AG09309 (cell line): ENCODE results near the gene MTA3.

Source experiments
- DNase-seq: peaks from one replicate; pipeline ENCODE4 v3.0.0-alpha.2; 2010; ENCODE audit warnings: low read depth
- H3K4me3 ChIP-seq: 2 replicates; pipeline ENCODE4 v1.5.1; 2011; ENCODE audit warnings: mild to moderate bottlenecking, low read depth, low read length, moderate library complexity; ENCODE audit not compliant: control insufficient read depth
- TF ChIP-seq, protein P1 (sequence below): IDR thresholded peaks from 2 replicates; pipeline ENCODE4 v1.5.1; 2011; ENCODE audit warnings: mild to moderate bottlenecking, low read depth, low read length, inconsistent platforms; ENCODE audit not compliant: insufficient read depth, control insufficient read depth; ENCODE audit errors: missing control alignments

Gene MTA3

DNA sequence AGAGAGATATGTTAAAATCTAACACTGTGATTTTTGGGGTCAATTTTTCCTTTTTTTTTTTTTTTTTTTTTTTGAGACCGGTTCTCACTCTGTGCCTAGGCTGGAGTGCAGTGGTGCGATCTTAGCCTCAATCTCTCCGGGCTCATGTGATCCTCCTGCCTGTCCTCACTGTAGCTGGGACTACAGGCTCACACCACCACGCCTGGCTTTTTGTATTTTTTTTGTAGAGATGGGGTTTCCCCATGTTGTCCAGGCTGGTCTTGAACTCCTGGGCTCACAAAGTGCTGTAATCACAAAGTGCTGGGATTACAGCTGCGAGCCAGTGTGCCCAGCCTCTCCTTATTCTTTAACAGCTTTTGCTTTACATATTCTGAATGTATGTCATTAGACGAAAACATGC lies 226.8 kb downstream of the MTA3 start:
- TF ChIP-seq, protein P1, sequence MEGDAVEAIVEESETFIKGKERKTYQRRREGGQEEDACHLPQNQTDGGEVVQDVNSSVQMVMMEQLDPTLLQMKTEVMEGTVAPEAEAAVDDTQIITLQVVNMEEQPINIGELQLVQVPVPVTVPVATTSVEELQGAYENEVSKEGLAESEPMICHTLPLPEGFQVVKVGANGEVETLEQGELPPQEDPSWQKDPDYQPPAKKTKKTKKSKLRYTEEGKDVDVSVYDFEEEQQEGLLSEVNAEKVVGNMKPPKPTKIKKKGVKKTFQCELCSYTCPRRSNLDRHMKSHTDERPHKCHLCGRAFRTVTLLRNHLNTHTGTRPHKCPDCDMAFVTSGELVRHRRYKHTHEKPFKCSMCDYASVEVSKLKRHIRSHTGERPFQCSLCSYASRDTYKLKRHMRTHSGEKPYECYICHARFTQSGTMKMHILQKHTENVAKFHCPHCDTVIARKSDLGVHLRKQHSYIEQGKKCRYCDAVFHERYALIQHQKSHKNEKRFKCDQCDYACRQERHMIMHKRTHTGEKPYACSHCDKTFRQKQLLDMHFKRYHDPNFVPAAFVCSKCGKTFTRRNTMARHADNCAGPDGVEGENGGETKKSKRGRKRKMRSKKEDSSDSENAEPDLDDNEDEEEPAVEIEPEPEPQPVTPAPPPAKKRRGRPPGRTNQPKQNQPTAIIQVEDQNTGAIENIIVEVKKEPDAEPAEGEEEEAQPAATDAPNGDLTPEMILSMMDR = no peak
- no peak overlapping the region for H3K4me3 ChIP-seq

DNA sequence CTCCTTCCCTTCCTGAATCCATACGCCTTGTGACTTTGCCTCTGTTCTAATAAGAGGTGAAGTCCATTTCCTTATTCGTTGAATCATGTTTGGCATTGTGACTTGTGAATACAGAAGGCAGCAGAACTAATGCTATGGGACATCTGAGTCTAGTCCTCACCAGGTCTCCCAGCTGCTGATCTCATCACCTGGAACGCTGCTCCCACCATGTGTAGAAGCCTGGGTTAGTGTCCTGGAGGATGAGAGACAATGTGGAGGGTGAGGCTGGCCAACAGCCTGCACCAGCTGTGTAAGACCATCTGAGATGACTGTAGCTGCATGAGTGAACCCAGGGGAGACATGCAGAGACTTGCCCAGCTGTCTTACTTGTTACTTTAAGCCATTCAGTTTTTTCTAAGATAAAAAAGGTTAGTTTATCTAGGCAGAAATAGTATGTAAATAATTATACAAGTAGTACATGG lies 227.4 kb downstream of the MTA3 start:
- TF ChIP-seq, protein P1 = no peak
- DNase-seq = no peak
- no peak overlapping the region for H3K4me3 ChIP-seq

More for the DNA sequence above, 226.8 kb downstream of the MTA3 start:
- no peak for DNase-seq

DNA sequence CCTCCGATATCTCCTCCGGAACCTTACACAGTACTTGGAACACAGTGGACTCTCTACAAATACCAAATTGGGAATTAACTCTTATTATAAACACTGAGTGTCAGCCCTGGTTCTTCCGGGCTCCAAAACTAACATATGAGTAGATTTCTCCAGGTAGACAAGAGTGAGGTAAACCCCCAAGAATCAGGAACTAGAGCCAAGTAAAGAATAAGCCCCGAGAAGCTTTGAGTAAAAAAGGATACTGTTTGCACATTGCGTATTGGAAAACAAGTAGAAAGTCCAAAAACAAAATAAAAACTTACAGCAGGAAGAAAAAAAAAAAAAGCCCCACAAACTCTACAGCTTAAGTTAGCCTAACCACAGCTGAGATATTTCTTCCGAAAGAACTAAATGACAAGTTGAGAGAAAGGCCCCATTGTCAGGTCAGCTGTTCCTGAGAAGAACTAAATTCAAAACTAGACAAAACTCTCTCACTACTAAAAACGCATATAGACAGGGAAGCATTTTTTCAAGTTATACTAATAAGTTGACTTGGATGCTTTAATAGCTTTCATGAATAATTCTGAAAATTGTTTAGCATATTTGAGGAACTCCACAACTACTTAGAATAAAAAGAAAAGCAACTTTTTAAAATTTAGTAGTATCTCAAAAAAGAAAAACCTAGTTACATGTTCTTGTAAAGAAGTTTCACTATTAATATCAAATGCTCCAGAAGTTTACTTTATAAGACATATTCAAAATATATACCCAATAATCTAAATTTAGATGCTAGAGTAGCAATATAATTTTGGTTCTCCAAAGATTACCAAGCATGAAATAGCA lies 228.2 kb downstream of the MTA3 start:
- DNase-seq = no peak
- TF ChIP-seq, protein P1 = no peak
- H3K4me3 ChIP-seq = no peak overlapping the region

DNA sequence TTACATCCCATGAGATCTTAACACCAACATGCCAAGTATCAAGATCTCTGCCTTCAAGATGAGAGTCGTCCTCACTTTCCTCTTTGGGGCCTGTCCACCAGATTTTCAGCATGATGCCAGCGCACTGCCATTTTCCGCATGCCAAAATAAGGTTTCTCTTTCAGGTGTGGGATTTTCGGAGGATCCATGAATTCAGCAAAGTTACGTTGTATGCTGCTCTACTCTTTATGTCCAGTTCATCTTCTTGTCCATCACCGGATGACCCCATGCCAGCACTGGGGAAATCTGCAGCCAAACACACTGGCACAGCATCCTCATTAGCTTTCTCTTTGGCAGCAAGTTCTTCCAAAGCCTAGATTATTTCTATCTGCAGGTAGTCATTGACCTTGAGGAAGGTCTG lies 228.8 kb downstream of the MTA3 start:
- H3K4me3 ChIP-seq = no peak overlapping the region
- no peak for DNase-seq
- TF ChIP-seq, protein P1 = no peak

DNA sequence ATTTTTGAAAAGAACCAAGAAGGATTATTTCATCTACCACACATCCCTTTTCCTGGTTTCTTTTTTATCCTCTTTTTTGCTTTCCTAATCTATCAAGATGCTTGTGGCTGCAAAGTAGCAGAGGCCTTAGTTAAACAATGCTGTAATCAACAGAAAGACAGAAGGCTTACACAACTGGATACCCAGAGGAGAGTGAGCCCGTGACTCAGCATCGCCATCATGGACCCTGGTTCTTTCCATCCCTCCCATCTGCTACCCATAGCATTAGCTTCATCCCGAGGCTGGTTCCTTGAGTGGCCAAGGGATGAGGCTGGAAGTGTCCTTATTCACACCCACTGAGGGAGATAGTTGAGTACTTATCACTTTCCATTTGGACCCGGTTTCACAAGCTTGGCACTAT lies 231.4 kb downstream of the MTA3 start:
- TF ChIP-seq, protein P1 = no peak

DNA sequence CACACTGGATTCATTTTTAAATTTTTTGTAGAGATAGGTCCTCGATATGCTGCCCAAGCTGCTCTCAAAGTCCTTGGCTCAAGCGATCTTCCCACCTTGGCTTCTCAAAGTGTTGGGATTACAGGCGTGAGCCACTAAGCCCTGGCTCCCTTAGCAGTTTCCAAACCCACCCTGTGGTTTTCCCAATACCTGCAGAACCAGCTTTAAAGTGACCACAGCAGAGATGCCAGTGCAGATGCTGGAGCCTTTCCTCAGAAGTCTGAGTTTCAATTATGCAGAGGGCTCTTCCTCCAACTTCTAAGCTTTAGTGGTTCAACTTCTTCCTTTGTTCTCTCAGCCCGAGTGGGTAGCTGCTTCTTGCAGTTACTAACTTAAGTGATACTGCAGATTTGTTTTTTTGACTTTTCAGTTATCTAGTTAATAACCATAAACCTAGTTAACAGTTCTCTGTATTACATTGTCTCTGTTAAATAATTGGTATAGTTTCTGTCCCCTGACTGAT lies 232.1 kb downstream of the MTA3 start:
- DNase-seq = no peak
- H3K4me3 ChIP-seq = no peak overlapping the region
- TF ChIP-seq, protein P1 = no peak

More for the DNA sequence above, 231.4 kb downstream of the MTA3 start:
- no peak for DNase-seq
- no peak overlapping the region for H3K4me3 ChIP-seq

DNA sequence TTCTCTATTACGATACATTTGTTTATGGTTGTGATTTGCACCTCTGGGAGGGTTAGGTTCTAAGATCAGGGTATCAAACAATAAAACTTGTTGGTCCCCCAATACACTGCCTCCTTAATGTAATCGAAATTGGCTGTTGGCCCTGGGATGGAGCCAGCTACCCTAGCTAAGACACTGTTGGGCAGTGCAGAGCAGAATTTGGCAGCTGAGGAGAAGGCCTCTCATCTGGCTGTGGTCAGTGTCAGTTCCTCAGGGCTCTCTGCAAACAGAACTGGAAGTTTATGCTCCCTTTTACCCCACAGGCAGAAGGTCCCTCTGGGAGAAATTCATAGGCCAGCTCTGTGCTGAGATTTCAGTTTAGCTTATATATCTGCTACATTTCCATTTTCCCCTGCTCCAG lies 232.5 kb downstream of the MTA3 start:
- TF ChIP-seq, protein P1 = no peak
- no peak for DNase-seq
- no peak overlapping the region for H3K4me3 ChIP-seq
